ENCODE results near the gene DNAJA1. TPM values are rescaled to one million over a fixed set of nuclear protein-coding genes. Genes with fewer than 3 reads are reported as not detected.

The DNAJA1 gene
- total RNA-seq, 3 donors from 2014 or later = 47.3 to 122 (median 74.4) TPM

- Histone ChIP-seq H3K36me3 (ENCODE audit: low read depth) (no peaks in the 10 kb centered on the region), H3K4me1 (ENCODE audit: low read depth) (peaks cover 22% of the 10 kb centered on the region), H3K4me3 (no peak overlapping the region), H3K9me3 (no peaks in the 10 kb centered on the region)
- intact Hi-C loops (cut with DNase I, micrococcal nuclease) = no loop called here
- DNase-seq (no peak), ATAC-seq (no peak)
- TF ChIP-seq CTCF (IDR thresholded peaks at IDR 0.05) = no peak
Observed at GRCh38 chr9:33030285-33030684, 5.2 kb downstream of the DNAJA1 start.

GRCh38 chr9:33032292-33032691, 7.2 kb downstream of the DNAJA1 start:
- H3K9me3 ChIP-seq = no peaks in the 10 kb centered on the region
- no peak overlapping the region for H3K4me3 ChIP-seq
- TF ChIP-seq CTCF (IDR thresholded peaks at IDR 0.05) = no peak
- ATAC-seq (no peak), DNase-seq (no peak)
- H3K36me3 ChIP-seq (ENCODE audit: low read depth) = peaks cover 15% of the 10 kb centered on the region
- peaks cover 12% of the 10 kb centered on the region for H3K4me1 ChIP-seq (ENCODE audit: low read depth)
- intact Hi-C loops (cut with DNase I, micrococcal nuclease) = no loop called here

- Histone ChIP-seq H3K9me3 (no peaks in the 10 kb centered on the region), H3K4me3 (no peak overlapping the region), H3K4me1 (ENCODE audit: low read depth) (peaks cover 8% of the 10 kb centered on the region), H3K36me3 (ENCODE audit: low read depth) (peaks cover 18% of the 10 kb centered on the region)
- no peak for DNase-seq
- no peak for ATAC-seq
- intact Hi-C loops (cut with DNase I, micrococcal nuclease) = no loop called here
- no peak for TF ChIP-seq CTCF (IDR thresholded peaks at IDR 0.05)
Observed at GRCh38 chr9:33032865-33033264, 7.8 kb downstream of the DNAJA1 start.

DNA sequence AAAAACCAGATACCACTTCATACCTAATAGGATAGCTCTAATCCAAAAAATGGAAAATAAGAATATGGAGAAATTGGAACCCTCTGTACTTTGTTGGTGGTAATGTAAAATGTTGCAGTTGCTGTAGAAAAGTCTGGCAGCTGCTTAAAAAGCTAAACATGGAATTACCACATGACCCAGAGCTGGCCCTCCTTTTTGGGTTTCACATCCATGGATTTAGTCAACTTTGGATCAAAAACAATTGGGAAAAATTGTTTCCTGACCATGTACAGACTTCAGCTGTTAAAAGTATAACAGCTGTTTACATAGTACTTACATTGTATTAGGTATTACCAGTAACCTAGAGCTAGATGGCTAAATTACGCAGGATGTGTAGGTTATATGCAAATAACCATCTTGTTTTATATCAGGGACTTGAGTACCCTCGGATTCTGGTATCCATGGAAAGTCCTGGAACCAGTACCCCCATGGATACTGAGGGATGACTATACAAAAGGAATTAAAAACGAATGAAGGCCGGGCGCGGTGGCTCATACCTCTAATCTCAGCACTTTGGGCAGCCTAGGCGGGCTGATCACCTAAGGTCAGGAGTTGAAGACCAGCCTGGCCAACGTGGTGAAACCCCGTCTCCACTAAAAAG, 15.8 kb downstream of the DNAJA1 start:
- intact Hi-C loops (cut with DNase I, micrococcal nuclease) = no loop called here
- no peak for TF ChIP-seq CTCF (IDR thresholded peaks at IDR 0.05)
- DNase-seq (no peak), ATAC-seq (no peak)
- Histone ChIP-seq H3K4me1 (ENCODE audit: low read depth) (peaks cover 6% of the 10 kb centered on the region), H3K9me3 (no peaks in the 10 kb centered on the region), H3K36me3 (ENCODE audit: low read depth) (peaks cover 19% of the 10 kb centered on the region), H3K4me3 (no peak overlapping the region)

DNA sequence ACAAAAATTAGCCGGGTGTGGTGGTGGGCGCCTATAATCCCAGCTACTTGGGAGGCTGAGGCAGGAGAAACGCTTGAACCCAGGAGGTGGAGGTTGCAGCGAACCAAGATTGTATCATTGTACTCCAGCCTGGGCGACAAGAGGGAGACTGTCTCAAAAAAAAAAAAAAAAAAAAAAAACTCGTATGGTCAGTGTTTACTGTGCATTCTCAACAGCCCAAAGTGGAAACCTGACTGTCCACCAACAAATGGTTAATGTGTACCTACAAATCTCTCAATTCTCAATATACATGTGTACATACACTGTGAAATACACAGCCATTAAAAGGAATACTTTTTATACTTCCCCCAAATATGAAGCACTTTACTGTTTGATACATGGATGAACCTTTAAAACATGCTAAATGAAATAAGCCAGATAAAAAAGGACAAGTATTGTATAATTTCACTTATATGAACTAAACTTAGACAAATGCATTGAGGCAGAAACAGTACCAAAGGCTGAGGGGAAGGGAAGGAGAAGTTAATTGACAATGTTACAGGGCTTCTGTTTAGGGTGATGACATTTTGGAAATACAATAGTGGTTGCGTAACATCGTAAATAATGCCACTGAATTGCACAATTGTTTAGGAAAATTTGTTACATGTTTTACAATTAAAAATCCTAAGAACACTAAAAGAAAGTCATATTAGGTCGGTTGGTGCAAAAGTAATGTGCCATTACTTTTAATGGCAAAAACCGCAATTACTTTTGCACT, 16.5 kb downstream of the DNAJA1 start:
- H3K9me3 ChIP-seq = no peaks in the 10 kb centered on the region
- H3K4me1 ChIP-seq (ENCODE audit: low read depth) = peaks cover 6% of the 10 kb centered on the region
- no peak overlapping the region for H3K4me3 ChIP-seq
- intact Hi-C loops (cut with DNase I, micrococcal nuclease) = no loop called here
- H3K36me3 ChIP-seq (ENCODE audit: low read depth) = peaks cover 12% of the 10 kb centered on the region
- no peak for TF ChIP-seq CTCF (IDR thresholded peaks at IDR 0.05)
- ATAC-seq (no peak), DNase-seq (no peak)

Data from mucosa of descending colon (tissue), 3 donors.